ENCODE data around the gene PTTG1IP. TPM values are rescaled to one million over a fixed set of nuclear protein-coding genes. Genes with fewer than 3 reads are reported as not detected.

The PTTG1IP gene
- total and polyA plus RNA-seq, 2 of the 13 experiments (the other 11 are each of a cell fraction or from before 2014, with no cell fraction given): 161 to 700 TPM

DNA sequence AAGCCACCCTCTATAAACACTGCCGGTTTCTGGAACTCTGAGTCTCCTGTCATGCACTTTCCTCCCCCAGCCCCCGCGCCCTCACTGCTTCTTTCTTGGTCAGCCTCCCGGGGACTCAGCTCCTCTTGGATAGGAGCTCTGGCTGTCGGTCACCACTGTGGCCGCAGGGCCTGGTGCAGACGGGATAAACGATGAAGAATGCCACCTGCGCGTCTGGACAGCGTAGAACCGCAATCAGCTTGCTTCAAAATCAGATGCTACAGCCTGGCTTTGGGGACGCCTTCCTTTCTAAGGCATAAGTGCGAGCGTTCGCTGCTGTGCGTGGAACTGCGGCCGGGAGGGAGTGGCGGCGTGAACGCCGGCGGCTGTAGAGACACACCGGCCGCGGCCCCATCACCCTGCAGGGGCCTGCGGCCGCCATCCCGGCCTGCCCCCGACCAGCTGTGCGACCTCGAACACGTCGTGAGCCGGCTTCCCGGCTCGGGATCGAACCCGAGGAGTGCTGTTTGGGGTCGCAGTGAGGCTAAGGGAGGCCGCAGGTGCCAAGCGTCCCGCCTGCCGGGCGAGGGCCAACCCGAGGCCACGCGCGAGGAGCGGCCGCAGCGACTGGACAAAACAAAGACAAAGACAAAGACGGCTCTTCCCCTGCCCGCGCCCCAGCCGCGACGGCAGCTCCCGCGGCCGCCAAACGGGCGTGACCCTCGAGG lies 688 bp downstream of the PTTG1IP start (continued):
- TF ChIP-seq, protein P1, sequence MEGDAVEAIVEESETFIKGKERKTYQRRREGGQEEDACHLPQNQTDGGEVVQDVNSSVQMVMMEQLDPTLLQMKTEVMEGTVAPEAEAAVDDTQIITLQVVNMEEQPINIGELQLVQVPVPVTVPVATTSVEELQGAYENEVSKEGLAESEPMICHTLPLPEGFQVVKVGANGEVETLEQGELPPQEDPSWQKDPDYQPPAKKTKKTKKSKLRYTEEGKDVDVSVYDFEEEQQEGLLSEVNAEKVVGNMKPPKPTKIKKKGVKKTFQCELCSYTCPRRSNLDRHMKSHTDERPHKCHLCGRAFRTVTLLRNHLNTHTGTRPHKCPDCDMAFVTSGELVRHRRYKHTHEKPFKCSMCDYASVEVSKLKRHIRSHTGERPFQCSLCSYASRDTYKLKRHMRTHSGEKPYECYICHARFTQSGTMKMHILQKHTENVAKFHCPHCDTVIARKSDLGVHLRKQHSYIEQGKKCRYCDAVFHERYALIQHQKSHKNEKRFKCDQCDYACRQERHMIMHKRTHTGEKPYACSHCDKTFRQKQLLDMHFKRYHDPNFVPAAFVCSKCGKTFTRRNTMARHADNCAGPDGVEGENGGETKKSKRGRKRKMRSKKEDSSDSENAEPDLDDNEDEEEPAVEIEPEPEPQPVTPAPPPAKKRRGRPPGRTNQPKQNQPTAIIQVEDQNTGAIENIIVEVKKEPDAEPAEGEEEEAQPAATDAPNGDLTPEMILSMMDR (CRISPR knock-in tag; IDR thresholded peaks at IDR 0.05): no peak
- TF ChIP-seq, protein P2, sequence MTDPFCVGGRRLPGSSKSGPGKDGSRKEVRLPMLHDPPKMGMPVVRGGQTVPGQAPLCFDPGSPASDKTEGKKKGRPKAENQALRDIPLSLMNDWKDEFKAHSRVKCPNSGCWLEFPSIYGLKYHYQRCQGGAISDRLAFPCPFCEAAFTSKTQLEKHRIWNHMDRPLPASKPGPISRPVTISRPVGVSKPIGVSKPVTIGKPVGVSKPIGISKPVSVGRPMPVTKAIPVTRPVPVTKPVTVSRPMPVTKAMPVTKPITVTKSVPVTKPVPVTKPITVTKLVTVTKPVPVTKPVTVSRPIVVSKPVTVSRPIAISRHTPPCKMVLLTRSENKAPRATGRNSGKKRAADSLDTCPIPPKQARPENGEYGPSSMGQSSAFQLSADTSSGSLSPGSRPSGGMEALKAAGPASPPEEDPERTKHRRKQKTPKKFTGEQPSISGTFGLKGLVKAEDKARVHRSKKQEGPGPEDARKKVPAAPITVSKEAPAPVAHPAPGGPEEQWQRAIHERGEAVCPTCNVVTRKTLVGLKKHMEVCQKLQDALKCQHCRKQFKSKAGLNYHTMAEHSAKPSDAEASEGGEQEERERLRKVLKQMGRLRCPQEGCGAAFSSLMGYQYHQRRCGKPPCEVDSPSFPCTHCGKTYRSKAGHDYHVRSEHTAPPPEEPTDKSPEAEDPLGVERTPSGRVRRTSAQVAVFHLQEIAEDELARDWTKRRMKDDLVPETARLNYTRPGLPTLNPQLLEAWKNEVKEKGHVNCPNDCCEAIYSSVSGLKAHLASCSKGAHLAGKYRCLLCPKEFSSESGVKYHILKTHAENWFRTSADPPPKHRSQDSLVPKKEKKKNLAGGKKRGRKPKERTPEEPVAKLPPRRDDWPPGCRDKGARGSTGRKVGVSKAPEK (CRISPR knock-in tag; IDR thresholded peaks at IDR 0.05; ENCODE audit: borderline replicate concordance): no peak
- TF ChIP-seq KDM3A (CRISPR knock-in tag; IDR thresholded peaks at IDR 0.05; ENCODE audit: low read depth): no peak; the same call in 1 of the 2 replicates
- TF ChIP-seq HES4 (CRISPR knock-in tag; IDR thresholded peaks at IDR 0.05; ENCODE audit: borderline replicate concordance): peak; percentile 84; the same call in 1 of the 2 replicates
- no peak for TF ChIP-seq ZNF709 (CRISPR knock-in tag; IDR thresholded peaks at IDR 0.05)
- no peak for TF ChIP-seq TRIM24 (CRISPR knock-in tag; IDR thresholded peaks at IDR 0.05)
- TF ChIP-seq, protein P3, sequence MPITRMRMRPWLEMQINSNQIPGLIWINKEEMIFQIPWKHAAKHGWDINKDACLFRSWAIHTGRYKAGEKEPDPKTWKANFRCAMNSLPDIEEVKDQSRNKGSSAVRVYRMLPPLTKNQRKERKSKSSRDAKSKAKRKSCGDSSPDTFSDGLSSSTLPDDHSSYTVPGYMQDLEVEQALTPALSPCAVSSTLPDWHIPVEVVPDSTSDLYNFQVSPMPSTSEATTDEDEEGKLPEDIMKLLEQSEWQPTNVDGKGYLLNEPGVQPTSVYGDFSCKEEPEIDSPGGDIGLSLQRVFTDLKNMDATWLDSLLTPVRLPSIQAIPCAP (CRISPR knock-in tag; IDR thresholded peaks at IDR 0.05; ENCODE audit: low read depth): no peak
- no peak for TF ChIP-seq STAT5B (CRISPR knock-in tag; IDR thresholded peaks at IDR 0.05)
- no peak for TF ChIP-seq NFE2L2 (IDR thresholded peaks at IDR 0.05; ENCODE audit: low read length)
- TF ChIP-seq, protein P4, sequence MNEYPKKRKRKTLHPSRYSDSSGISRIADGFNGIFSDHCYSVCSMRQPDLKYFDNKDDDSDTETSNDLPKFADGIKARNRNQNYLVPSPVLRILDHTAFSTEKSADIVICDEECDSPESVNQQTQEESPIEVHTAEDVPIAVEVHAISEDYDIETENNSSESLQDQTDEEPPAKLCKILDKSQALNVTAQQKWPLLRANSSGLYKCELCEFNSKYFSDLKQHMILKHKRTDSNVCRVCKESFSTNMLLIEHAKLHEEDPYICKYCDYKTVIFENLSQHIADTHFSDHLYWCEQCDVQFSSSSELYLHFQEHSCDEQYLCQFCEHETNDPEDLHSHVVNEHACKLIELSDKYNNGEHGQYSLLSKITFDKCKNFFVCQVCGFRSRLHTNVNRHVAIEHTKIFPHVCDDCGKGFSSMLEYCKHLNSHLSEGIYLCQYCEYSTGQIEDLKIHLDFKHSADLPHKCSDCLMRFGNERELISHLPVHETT (CRISPR knock-in tag; conservative IDR thresholded peaks at IDR 0.05): no peak
- TF ChIP-seq SAP130 (CRISPR knock-in tag; IDR thresholded peaks at IDR 0.05; ENCODE audit: low read depth): no peak
- TF ChIP-seq ISL2 (CRISPR knock-in tag; IDR thresholded peaks at IDR 0.05): no peak
- no peak for TF ChIP-seq NR1H2 (CRISPR knock-in tag; IDR thresholded peaks at IDR 0.05; ENCODE audit: borderline replicate concordance, low read depth)
- no peak for TF ChIP-seq ARNTL (CRISPR knock-in tag; IDR thresholded peaks at IDR 0.05)
- no peak for TF ChIP-seq HCFC1 (IDR thresholded peaks at IDR 0.05; ENCODE audit: low read depth, low read length)
- TF ChIP-seq POLR2G (IDR thresholded peaks at IDR 0.05; ENCODE audit: low read depth, low read length): peak; percentile 0; the same call in 1 of the 2 replicates
- TF ChIP-seq ZNF317 (CRISPR knock-in tag; IDR thresholded peaks at IDR 0.05): peak; percentile 66
- no peak for TF ChIP-seq ZNF350 (CRISPR knock-in tag; IDR thresholded peaks at IDR 0.05; ENCODE audit: borderline replicate concordance, low read depth)
- no peak for TF ChIP-seq ZNF547 (CRISPR knock-in tag; IDR thresholded peaks at IDR 0.05)
- TF ChIP-seq, protein P5, sequence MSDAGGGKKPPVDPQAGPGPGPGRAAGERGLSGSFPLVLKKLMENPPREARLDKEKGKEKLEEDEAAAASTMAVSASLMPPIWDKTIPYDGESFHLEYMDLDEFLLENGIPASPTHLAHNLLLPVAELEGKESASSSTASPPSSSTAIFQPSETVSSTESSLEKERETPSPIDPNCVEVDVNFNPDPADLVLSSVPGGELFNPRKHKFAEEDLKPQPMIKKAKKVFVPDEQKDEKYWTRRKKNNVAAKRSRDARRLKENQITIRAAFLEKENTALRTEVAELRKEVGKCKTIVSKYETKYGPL (CRISPR knock-in tag; IDR thresholded peaks at IDR 0.05): no peak
- TF ChIP-seq, protein P6, sequence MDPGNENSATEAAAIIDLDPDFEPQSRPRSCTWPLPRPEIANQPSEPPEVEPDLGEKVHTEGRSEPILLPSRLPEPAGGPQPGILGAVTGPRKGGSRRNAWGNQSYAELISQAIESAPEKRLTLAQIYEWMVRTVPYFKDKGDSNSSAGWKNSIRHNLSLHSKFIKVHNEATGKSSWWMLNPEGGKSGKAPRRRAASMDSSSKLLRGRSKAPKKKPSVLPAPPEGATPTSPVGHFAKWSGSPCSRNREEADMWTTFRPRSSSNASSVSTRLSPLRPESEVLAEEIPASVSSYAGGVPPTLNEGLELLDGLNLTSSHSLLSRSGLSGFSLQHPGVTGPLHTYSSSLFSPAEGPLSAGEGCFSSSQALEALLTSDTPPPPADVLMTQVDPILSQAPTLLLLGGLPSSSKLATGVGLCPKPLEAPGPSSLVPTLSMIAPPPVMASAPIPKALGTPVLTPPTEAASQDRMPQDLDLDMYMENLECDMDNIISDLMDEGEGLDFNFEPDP (CRISPR knock-in tag; conservative IDR thresholded peaks at IDR 0.05): 0 out of 2 replicates have a peak, but pooled peaks have one; percentile 72
- TF ChIP-seq RFX5 (IDR thresholded peaks at IDR 0.05; ENCODE audit: low read depth, low read length): no peak

Data from HepG2 (cell line).